Body of pancreas (tissue), 4 donors: ENCODE data around the gene IL34. TPM values are rescaled to one million over a fixed set of nuclear protein-coding genes. Genes with fewer than 3 reads are reported as not detected.

Experiments
- ATAC-seq: fragments of 150-250 bp; one replicate; pipeline ENCODE4 v1.9.1; 2016
- DNase-seq, 4 donors: peaks; one replicate each; pipeline ENCODE4 v3.0.0-alpha.2; 2019
- H3K27ac ChIP-seq, 4 donors: fragments of 200-600 bp; sonication (generic); 1 replicate in 3 of 4; 2 replicates in 1 of 4; pipeline versions ENCODE4 v1.5.1 to v1.6.1; 2016 to 2019; ENCODE audit warnings: mild to moderate bottlenecking in 1 of 4, mixed read lengths in 1 of 4, moderate library complexity in 1 of 4
- H3K27me3 ChIP-seq, 2 donors: fragments of 200-600 bp; sonication (generic); one replicate each; pipeline ENCODE4 v1.6.0; 2016; ENCODE audit warnings: mild to moderate bottlenecking in 1 of 2
- H3K36me3 ChIP-seq, 2 donors: fragments of 200-600 bp; sonication (generic); replicated peaks in 1 of 2; 2 replicates each; pipeline ENCODE4 v1.5.1; 2016; ENCODE audit warnings: low read depth in 2 of 2; ENCODE audit not compliant: insufficient read depth in 1 of 2
- H3K4me1 ChIP-seq: fragments of 200-600 bp; sonication (generic); one replicate; pipeline ENCODE4 v1.6.0; 2016
- H3K4me3 ChIP-seq, 2 donors: fragments of 200-600 bp; sonication (generic); 1 replicate in 1 of 2; 2 replicates in 1 of 2; pipeline ENCODE4 v1.5.1; 2016 to 2019
- H3K9me3 ChIP-seq, 3 donors: fragments of 200-600 bp; sonication (generic); 1 replicate in 2 of 3; 2 replicates in 1 of 3; pipeline ENCODE4 v1.5.1; 2016
- POLR2A ChIP-seq, 3 donors: fragments of 450-650 bp; IDR thresholded peaks; one replicate each; pipeline ENCODE4 v1.6.1; 2016; ENCODE audit warnings: antibody characterized with exemption in 3 of 3, mild to moderate bottlenecking in 2 of 3
- WGBS, 2 donors: methylation state at CpG; one replicate each; pipeline ENCODE4 v1.1.5; 2017; 5-methylcytosine and 5-hydroxymethylcytosine counted together
- intact Hi-C: fragments of 100-400 bp; cut with DNase I; formaldehyde crosslinking; loops from one replicate; pipeline ENCODE4 v1.15.1; 2023
- total RNA-seq, 2 donors: library from RNA; depleted of rRNA; stranded (reverse); fragments of >200 nt; gene quantifications; one replicate each; pipeline ENCODE4 v1.1.0, GENCODE V29; 2016
- TF ChIP-seq, protein P1 (sequence below), 7 experiments: fragments of 450-650 bp in 4 of 7; fragments of 200-600 bp in 3 of 7; sonication (generic) in 3 of 7; IDR thresholded peaks; one replicate each; pipeline ENCODE4 v1.5.1; 2016 to 2019; ENCODE audit warnings: antibody characterized with exemption in 7 of 7

IL34 gene
- total RNA-seq, 2 donors from 2014 or later: 0.78 to 3.0 TPM

DNA sequence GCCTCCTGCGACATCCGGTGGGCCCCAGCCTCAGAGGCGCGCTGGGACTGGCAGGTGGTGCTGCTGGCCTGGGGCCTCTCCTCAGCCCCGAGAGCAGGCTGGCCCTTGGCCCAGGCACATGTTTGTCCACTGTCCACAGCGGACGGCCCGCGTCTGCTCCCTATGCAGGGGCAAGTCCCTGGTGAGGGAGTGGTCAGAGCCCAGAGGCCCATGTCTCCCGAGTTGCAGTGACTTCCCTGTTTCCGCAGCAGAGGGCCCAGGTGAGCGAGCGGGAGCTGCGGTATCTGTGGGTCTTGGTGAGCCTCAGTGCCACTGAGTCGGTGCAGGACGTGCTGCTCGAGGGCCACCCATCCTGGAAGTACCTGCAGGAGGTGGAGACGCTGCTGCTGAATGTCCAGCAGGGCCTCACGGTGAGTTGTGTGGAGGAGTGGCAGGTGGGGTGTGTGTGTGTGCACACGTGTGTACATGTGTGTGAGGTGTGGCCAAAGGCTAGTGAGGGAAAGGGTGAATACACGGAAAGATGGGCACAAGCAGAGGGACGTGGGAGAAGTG, 10.4 kb downstream of the IL34 start:
- H3K4me3 ChIP-seq: no peak overlapping the region
- TF ChIP-seq, protein P1, sequence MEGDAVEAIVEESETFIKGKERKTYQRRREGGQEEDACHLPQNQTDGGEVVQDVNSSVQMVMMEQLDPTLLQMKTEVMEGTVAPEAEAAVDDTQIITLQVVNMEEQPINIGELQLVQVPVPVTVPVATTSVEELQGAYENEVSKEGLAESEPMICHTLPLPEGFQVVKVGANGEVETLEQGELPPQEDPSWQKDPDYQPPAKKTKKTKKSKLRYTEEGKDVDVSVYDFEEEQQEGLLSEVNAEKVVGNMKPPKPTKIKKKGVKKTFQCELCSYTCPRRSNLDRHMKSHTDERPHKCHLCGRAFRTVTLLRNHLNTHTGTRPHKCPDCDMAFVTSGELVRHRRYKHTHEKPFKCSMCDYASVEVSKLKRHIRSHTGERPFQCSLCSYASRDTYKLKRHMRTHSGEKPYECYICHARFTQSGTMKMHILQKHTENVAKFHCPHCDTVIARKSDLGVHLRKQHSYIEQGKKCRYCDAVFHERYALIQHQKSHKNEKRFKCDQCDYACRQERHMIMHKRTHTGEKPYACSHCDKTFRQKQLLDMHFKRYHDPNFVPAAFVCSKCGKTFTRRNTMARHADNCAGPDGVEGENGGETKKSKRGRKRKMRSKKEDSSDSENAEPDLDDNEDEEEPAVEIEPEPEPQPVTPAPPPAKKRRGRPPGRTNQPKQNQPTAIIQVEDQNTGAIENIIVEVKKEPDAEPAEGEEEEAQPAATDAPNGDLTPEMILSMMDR (IDR thresholded peaks at IDR 0.05): no peak
- TF ChIP-seq POLR2A (IDR thresholded peaks at IDR 0.05): no peak
- no peaks in the 10 kb centered on the region for H3K27me3 ChIP-seq
- intact Hi-C loops: loop anchor here (10.0 kb wide), 1 partner anchor 262 kb away; no protein-coding TSS in a partner anchor
- H3K27ac ChIP-seq: no peak overlapping the region
- no peaks in the 10 kb centered on the region for H3K36me3 ChIP-seq
- no peak for DNase-seq
- peaks cover 4% of the 10 kb centered on the region for H3K4me1 ChIP-seq
- no peaks in the 10 kb centered on the region for H3K9me3 ChIP-seq
- 59 to 63% methylated on average over 6 to 22 of the region's 22 CpGs for WGBS, 2 donors
- no peak for ATAC-seq

DNA sequence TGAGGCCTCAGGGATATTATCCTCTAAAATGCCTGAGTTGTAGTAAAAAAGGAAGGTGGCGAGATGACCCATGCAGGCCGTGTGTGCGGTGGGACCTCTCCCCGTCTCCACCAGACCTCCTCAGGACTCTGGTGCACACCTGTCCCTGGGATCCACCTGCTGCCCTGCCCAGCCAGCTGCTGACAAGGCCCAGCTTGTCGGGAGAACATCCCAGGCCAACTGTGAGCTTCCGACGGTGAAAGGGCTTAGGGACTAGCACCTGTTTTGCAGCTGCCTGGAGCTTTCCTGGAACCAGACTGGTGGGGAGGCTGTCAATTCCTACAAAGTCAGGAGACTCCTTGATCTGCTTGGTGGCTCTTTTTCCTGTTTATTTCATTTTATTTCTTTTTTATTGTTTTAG, 11.6 kb downstream of the IL34 start:
- no peak for TF ChIP-seq POLR2A (IDR thresholded peaks at IDR 0.05)
- TF ChIP-seq, protein P1 (IDR thresholded peaks at IDR 0.05): no peak
- no peak overlapping the region for H3K27ac ChIP-seq
- no peak overlapping the region for H3K4me3 ChIP-seq
- 74 to 80% methylated on average over 6 to 7 of the region's 7 CpGs for WGBS, 2 donors
- H3K9me3 ChIP-seq: no peaks in the 10 kb centered on the region
- ATAC-seq (no peak), DNase-seq (no peak)
- H3K27me3 ChIP-seq: no peaks in the 10 kb centered on the region
- H3K36me3 ChIP-seq: no peaks in the 10 kb centered on the region
- H3K4me1 ChIP-seq: peaks cover 4% of the 10 kb centered on the region
- intact Hi-C loops: loop anchor here (10.0 kb wide), 1 partner anchor 263 kb away; no protein-coding TSS in a partner anchor

DNA sequence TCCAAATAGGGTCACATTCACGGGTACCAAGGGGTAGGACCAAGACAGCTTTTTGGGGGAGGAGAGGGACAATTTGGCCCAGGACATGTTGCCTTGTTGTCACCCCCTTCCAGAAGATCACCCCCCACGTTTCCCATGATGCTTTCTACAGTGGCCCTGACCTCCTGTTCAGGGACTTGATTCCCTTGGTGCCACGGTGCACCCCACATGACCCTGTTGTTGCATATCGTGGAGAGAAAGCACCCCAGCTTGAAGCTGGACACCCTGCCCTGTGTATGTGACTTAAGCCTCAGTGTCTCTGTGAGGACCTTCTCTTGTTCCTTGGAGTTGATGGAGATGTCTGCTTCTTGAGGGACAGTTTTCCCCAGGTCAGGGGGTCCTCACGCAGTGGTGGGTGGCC, 12.6 kb downstream of the IL34 start:
- no peak overlapping the region for H3K27ac ChIP-seq
- WGBS, 2 donors: 66 to 67% methylated on average over 5 of the region's 5 CpGs
- TF ChIP-seq, protein P1 (IDR thresholded peaks at IDR 0.05): no peak
- no peak for TF ChIP-seq POLR2A (IDR thresholded peaks at IDR 0.05)

DNA sequence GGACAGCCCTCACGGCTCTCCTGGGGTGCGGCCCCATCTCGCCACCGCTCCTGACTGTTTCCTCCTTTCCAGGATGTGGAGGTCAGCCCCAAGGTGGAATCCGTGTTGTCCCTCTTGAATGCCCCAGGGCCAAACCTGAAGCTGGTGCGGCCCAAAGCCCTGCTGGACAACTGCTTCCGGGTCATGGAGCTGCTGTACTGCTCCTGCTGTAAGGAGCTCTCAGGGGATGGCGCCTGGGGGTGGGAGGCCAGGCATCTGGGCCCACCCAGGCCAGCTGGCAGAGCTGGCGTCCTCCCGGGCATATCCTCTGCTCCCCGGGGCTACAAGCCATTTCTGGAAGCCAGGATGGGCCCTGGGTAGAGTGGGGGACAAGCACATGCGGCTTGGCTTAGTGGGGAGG, 13.2 kb downstream of the IL34 start:
- Histone ChIP-seq H3K9me3 (no peaks in the 10 kb centered on the region), H3K4me1 (no peaks in the 10 kb centered on the region), H3K4me3 (no peak overlapping the region), H3K27ac (no peak overlapping the region), H3K27me3 (no peaks in the 10 kb centered on the region), H3K36me3 (peaks cover 0 to 4% of the 10 kb centered on the region in 2 donors)
- 74 to 76% methylated on average over 9 to 11 of the region's 12 CpGs for whole genome bisulfite sequencing, 2 donors
- DNase-seq (no peak), ATAC-seq (no peak)
- no peak for TF ChIP-seq POLR2A (IDR thresholded peaks at IDR 0.05)
- TF ChIP-seq, protein P1 (IDR thresholded peaks at IDR 0.05): no peak
- intact Hi-C loops: loop anchor here (10.0 kb wide), 1 partner anchor 265 kb away; no protein-coding TSS in a partner anchor

More for the DNA sequence above, 12.6 kb downstream of the IL34 start:
- ATAC-seq (no peak), DNase-seq (no peak)
- H3K27me3 ChIP-seq: no peaks in the 10 kb centered on the region
- peaks cover 0 to 3% of the 10 kb centered on the region in 2 donors for H3K36me3 ChIP-seq
- intact Hi-C loops: loop anchor here (10.0 kb wide), 1 partner anchor 264 kb away; no protein-coding TSS in a partner anchor
- peaks cover 3% of the 10 kb centered on the region for H3K4me1 ChIP-seq
- H3K9me3 ChIP-seq: no peaks in the 10 kb centered on the region
- H3K4me3 ChIP-seq: no peak overlapping the region
